GM19043 (cell line): ENCODE results near the gene URM1.
A peak's percentile ranks its signal among the peaks of the same experiment; 100 is the strongest.
"Not testable (repeated sequence)": the region's sequence is repeated elsewhere in the genome, so short reads cannot be mapped to it uniquely, and the experiment has no call there.

ENCODE experiments used
- ATAC-seq: cut with Tn5 transposase; IDR thresholded peaks from one replicate; pipeline ENCODE4 v1.9.1; 2021; ENCODE audit warnings: low read depth; ENCODE audit not compliant: unreplicated experiment

The URM1 gene

GRCh38 chr9:128370752-128371629 is at the start of gene URM1:
TSS of gene URM1 (plus strand) at chr9:128371374. CDS start at chr9:128371381, 7 bp downstream.
- peak; percentile 84 for ATAC-seq

GRCh38 chr9:128321879-128322403 is 49.2 kb upstream of the URM1 start:
- peak; percentile 13 for ATAC-seq

- ATAC-seq = peak; percentile 86
These were observed 48.6 kb upstream of the URM1 start, which contains the start of the genes COQ4 and TRUB2 for GRCh38 chr9:128322404-128323211. TSS of gene COQ4 (plus strand) at chr9:128322839. CDS start at chr9:128322859, 20 bp downstream. TSS of gene TRUB2 (minus strand) at chr9:128322447. CDS start at chr9:128322408, 39 bp downstream.

- no peak for ATAC-seq
These were observed 47.9 kb upstream of the URM1 start for GRCh38 chr9:128323212-128323730.

- ATAC-seq = no peak
These were observed 47.4 kb upstream of the URM1 start for GRCh38 chr9:128323791-128324190.

GRCh38 chr9:128324401-128324800 is 46.8 kb upstream of the URM1 start:
- ATAC-seq = no peak

- no peak for ATAC-seq
These were observed 45.5 kb upstream of the URM1 start for GRCh38 chr9:128325629-128326028.

GRCh38 chr9:128333451-128333869 is 37.7 kb upstream of the URM1 start:
- no peak for ATAC-seq

- no peak for ATAC-seq
These were observed 36.0 kb upstream of the URM1 start for GRCh38 chr9:128335161-128335560.

- ATAC-seq = no peak
These were observed 35.3 kb upstream of the URM1 start for GRCh38 chr9:128335914-128336313.

- ATAC-seq = no peak
These were observed 33.2 kb upstream of the URM1 start for GRCh38 chr9:128337936-128338335.

GRCh38 chr9:128338852-128339614 is 32.1 kb upstream of the URM1 start:
- not testable (repeated sequence) for ATAC-seq

- ATAC-seq = peak; percentile 71
These were observed 31.1 kb upstream of the URM1 start, which contains the start of gene SLC27A4 for GRCh38 chr9:128339761-128340690. TSS of gene SLC27A4 (plus strand) at chr9:128340527. CDS start at chr9:128343133, 2,606 bp downstream.

- peak; percentile 43 for ATAC-seq
These were observed 30.3 kb upstream of the URM1 start for GRCh38 chr9:128340691-128341434.

GRCh38 chr9:128341435-128341849 is 29.7 kb upstream of the URM1 start:
- ATAC-seq = no peak

GRCh38 chr9:128342971-128343680 is 28.0 kb upstream of the URM1 start:
- ATAC-seq = no peak

- ATAC-seq = no peak
These were observed 27.3 kb upstream of the URM1 start for GRCh38 chr9:128343855-128344254.
